ENCODE data around the gene RAB11FIP3.
"Not testable (repeated sequence)": the region's sequence is repeated elsewhere in the genome, so short reads cannot be mapped to it uniquely, and the experiment has no call there.

RAB11FIP3 gene

GRCh38 chr16:495127-495748, 69.8 kb downstream of the RAB11FIP3 start:
- no peak for DNase-seq (ENCODE audit: low spot score)

DNA sequence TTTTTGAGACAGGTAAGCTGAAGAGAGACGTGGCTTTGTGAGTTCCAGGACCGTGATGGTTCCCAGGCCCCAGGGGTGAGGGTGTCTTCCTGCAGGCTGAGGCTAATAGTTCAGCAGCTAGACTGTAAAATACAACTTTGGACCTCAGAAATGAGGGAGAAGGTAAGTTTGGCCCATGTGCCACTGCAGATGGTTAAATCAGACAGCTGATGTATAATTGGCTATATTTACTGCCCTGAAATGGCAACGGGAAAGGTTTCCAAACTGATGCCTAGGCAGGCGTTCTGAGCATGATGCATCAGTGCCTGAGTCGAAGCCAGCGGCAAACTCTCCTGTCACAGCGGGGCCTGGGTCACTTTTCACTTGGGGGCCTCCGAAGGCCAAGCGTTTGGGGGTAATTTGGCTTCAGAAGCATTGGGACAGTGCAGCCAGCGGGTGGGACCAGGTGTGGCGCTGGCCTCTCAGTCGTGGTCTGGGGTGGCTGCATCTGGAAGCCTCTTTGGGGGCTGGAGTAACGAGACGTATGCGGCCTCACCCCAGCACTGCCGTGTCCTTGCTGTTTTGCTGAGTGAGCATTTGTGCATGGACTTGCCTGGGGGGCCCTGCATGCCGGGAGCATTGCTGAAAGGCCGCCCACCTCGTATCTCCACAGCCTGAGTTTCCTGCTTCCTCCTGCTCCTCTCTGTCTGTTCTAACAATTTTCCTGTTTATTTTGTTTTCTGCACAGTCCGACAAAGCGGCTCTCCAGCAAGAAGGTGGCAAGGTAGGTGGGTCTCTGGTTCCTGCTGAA, 70.8 kb downstream of the RAB11FIP3 start:
- DNase-seq (ENCODE audit: low spot score): no peak

- DNase-seq (ENCODE audit: low spot score): no peak
These were observed 71.8 kb downstream of the RAB11FIP3 start for GRCh38 chr16:497258-497657.

- DNase-seq (ENCODE audit: low spot score): no peak
These were observed 74.5 kb downstream of the RAB11FIP3 start for GRCh38 chr16:499924-500323.

DNA sequence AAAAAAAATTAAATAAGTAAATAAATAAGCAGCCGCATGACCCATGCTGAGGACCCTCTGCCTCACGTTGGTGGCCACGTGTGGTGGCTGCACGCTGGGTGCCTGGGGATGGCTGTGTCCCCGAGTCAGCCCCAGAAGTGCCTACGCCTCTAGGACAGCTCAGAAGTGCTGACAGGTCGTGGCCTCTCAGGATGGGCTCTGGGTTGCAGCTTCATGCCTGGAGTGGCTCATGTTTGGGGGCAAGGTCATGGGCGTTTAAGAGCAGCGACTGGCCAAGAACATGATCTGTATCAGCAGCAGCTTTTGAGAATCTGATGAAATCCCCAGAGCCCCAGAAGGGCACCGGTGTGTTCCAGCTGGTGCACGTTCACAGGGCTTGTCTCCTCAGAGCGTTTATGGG, 75.3 kb downstream of the RAB11FIP3 start:
- DNase-seq (ENCODE audit: low spot score): no peak

DNA sequence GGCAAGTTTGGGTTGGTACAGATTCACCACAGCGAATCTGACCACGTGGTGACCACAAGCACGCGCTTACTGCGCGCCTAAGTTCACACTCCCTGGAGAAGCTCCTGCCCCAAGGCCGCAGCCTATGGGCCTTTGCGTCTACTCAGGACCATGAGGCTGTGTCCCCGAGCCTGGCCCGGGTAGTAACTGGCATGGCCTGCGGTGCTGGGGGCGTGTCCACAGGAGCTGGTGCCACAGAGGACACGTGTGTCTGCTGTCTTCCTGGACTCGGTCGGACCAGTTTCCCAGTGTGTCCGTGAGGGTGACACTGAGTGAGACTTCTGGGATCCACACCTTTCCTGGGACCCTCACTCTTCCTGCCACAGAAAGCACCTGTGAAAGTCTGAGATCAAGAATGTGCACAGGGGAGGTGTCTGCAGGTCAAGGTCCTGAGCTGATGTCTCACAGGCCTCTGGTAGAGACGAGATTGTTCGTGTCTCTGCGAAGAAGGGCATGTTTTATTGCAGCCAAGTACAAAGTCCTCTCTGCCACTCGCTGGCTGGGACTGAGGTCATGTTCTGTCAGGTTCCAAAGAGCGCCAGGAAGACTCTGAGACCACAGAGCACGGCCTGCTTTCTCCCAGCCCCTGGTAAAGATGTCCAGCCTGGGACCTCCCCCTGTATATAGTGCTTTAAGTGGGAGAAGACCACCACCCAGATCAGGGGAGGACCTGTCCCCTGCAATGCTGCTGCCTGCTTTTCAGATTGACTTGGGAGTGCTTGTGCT, 76.9 kb downstream of the RAB11FIP3 start:
- DNase-seq (ENCODE audit: low spot score): no peak

DNA sequence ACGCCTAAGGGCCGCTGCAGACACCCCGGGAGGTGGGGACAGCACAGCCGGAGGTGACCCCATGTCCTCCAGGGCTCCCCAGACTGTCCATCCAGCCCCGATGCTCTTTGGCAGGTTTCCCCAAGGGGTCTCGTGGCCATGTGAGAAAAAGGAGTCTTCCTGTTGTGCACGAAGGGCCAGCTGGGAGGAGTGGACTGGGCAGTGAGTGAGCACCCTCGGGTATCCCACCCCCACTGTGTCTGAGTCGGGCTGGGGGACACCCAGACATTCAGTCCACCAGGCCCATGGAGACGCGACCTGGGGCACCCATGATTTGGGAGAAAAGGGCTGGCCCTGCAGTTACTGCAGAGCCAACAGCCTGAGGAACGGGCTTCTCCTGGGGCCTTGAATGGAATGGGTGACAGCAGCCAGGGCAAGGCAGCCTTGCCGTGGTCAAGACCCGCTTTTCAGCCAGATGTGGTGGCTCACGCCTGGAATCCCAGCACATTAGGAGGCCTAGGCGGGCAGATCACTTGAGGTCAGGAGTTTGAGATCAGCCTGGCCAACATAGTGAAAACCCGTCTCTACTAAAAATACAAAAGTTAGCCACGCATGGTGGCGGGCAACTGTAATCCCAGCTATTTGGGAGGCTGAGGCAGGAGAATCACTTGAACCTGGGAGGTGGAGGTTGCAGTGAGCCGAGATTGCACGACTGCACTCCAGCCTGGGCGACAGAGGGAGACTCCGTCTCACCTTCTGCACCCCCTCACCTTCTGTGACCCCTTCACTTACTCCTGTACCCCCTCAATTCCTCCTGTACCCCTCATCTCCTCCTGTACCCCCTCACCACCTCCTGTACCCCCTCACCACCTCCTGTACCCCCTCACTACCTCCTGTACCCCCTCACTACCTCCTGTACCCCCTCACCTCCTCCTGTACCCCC, 78.0 kb downstream of the RAB11FIP3 start:
- DNase-seq (ENCODE audit: low spot score): no peak

- no peak for DNase-seq (ENCODE audit: low spot score)
These were observed 80.2 kb downstream of the RAB11FIP3 start for GRCh38 chr16:505479-506245.

DNA sequence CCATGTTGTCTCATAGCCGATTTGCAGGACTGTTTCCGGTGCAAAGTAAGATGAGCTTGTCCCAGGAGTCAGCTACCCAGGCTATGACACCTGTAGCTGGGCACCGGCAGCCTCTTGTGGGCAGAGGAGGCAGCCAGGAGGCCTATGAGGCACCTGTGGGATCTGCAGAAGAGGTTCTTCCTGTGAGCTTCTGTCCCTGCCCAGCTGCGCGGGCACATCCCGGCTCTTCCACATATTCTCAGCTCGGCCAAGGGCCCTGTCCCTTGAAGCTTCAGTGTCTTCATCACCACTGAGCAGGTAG, 80.7 kb downstream of the RAB11FIP3 start:
- no peak for DNase-seq (ENCODE audit: low spot score)

DNA sequence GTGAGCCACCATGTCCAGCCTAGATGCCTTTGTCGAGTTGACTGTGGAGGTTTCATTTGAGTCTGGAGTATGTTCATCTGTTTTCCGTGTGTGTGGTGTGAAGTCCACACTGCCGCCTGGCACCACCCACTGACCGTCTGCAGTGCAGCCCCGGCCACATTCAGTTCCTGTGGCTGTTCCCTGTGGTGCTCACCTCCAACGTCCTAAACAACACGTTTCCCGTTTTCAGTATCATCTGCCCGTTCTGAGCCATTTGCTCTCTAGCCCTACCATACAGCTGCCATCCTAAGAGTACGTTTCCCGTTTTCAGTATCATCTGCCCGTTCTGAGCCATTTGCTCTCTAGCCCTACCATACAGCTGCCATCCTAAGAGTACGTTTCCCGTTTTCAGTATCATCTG, 82.1 kb downstream of the RAB11FIP3 start:
- not testable (repeated sequence) for DNase-seq (ENCODE audit: low spot score)

- no peak for DNase-seq (ENCODE audit: low spot score)
These were observed 82.5 kb downstream of the RAB11FIP3 start for GRCh38 chr16:507996-508395.

DNA sequence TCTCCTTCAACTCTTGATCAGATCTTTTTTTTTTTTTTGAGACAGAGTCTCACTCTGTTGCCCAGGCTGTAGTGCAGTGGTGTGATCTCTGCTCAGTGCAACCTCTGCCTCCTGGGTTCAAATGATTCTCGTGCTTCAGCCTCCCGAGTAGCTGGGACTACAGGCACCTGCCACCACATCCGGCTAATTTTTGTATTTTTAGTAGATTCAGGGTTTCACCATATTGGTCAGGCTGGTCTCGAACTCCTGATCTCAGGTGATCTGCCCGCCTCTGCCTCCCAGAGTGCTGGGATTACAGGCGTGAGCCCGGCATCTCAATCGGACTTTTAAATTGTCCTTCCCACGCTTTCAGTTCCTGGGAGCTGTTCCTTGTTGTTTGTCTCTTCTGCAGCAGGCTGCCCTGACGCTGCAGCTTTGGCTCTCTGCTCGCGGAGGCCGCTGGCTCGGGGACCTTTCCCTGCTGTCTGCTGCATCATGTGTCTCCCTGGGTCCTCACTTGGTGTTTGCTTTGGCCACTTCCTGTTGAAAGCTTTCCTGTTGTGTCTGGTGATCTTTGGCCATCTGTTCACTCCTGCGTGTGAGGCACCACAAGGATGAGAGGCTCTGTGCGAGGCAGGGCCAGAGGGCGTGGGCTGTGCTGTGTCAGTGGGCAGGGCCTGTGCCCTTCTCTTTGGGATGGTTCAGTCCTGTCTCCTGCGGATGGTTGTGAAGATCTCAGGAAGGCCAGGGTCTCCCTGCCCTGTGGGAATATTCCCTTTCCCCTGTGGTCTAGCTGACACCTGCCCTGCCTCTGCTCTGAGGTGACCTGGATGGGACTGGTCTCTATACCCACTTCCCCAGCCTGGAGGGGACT, 83.7 kb downstream of the RAB11FIP3 start:
- no peak for DNase-seq (ENCODE audit: low spot score)

GRCh38 chr16:510066-510825, 84.8 kb downstream of the RAB11FIP3 start:
- DNase-seq (ENCODE audit: low spot score): no peak

DNA sequence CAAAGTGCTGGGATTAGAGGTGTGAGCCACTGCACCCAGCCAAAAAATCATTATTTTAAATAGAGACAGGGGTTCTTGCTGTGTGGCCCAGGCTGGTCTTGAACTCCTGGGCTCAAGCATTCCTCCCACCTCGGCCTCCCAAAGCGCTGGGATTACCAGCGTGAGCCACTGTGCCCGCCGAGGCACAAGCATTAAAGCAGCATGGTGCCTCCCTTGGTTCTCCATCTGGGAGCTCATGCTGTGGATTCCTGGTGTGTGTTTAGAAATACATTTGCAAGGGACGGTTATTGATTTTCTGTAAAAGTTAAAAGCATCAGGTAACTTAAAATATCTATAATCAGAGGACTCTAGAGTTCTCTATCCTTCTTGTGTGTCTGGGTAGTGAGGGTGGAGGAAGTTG, 87.4 kb downstream of the RAB11FIP3 start:
- no peak for DNase-seq (ENCODE audit: low spot score)

DNA sequence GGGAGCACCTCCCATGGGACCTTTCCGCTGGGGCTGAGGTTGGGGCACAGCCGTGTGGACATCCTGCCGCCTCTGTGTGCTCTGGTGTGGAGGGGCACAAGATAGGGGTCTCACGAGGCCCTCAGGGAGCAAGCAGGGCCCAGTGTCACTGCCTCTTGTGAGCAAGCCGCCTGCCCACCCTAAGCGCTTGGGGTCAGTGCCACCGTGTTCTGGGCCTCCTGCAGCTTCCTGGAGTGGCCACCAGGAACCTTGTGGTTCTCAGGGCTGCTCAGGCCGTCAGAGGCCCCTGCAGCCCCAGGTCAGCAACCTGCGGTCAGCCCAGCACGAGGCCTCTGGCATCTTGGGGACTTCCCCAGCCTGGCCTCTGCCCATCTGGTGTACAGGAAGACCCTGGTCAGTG, 88.5 kb downstream of the RAB11FIP3 start:
- no peak for DNase-seq (ENCODE audit: low spot score)

DNA sequence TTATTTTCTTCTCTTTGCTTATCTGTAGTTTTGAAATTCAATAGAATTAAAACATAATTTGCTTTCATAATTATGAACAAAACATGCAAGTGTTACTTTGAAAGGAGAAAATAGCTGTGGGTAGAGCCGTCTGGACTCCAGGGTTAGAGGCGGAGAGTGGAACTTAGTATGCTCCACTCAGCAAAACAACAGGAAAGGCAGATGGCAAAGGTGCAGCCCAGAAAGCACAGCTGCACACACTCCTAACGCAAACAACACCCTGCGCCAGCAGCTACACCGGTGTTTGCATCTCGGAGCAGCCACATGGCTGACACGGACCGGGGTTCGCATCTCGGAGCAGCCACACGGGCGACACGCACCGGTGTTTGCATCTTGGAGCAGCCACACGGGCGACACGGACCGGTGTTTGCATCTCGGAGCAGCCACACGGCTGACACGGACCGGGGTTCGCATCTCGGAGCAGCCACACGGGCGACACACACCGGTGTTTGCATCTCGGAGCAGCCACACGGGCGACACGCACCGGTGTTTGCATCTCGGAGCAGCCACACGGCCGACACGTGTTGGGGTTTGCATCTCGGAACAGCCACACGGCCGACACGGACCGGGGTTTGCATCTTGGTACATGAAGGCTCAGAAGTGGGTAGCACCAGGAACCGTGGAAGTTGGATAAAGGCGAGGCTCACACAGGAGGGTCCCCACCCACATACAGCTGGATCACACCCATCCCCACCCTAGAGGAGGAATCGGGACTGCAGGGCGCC, 89.9 kb downstream of the RAB11FIP3 start:
- DNase-seq (ENCODE audit: low spot score): no peak

DNA sequence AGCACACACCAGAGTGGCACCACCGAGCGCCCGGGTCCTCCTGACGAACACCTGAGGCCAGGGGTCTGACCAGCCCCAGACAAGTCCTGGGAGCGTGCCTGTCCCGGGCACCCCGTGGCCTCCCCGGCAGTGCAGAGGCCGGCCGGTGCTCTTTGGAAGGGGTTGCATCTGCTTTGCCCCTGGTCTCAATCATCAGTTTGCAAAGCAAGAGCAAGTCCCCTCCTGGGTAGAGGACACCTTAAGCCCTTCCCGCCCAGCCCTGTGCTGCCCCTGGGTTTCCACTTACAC, 90.4 kb downstream of the RAB11FIP3 start:
- DNase-seq (ENCODE audit: low spot score): no peak

DNA sequence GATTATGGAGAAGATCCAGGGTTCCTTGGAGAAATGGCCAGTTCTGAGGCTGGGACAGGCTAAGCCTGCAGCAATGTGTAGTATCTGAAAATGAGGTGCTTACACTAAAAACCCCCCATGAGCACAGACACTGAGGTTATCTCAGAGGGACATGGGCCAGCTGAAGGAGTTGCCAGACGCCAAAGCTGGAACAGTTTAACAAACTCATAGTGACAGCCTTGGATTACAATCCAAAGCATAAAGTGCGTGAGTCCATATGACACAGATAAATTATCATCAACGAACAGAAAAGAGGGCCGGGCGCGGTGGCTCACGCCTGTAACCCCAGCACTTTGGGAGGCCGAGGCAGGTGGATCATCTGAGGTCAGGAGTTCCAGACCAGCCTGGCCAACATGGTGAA, 90.9 kb downstream of the RAB11FIP3 start:
- no peak for DNase-seq (ENCODE audit: low spot score)

DNA sequence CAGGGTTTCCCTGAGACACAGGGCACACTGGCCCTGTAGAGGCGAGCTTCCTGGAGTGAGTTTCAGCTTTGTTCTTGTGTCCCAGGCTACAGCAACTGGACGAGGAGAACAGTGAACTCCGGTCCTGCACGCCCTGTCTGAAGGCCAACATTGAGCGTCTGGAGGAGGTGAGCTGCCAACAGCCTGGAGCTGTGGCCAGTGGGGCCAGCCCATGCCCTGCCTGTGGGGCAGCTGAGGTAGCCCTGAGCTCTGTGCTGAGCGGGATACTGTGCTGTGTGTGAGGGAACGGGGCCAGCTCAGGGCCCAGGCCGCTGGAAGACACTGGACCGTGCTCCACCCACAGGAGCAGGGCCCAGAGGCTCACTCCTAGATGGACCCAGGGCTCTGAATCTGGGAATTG, 93.4 kb downstream of the RAB11FIP3 start:
- DNase-seq (ENCODE audit: low spot score): no peak
